OCI-LY7 (cell line): ENCODE data around the gene SPAG16.

ENCODE experiments used
- CTCF ChIP-seq: fragments of 200-600 bp; sonication (generic); conservative IDR thresholded peaks from 2 replicates; pipeline ENCODE4 v1.5.1; 2014; ENCODE audit warnings: mild to moderate bottlenecking, antibody characterized with exemption, low read length, moderate library complexity, mixed read lengths
- EZH2phosphoT487 ChIP-seq: fragments of 200-600 bp; sonication (generic); IDR thresholded peaks from 2 replicates; pipeline ENCODE4 v1.6.1; 2018; ENCODE audit warnings: low read depth, borderline replicate concordance, mild to moderate bottlenecking, mixed run types, antibody characterized with exemption, low read length, moderate library complexity, mixed read lengths

DNA sequence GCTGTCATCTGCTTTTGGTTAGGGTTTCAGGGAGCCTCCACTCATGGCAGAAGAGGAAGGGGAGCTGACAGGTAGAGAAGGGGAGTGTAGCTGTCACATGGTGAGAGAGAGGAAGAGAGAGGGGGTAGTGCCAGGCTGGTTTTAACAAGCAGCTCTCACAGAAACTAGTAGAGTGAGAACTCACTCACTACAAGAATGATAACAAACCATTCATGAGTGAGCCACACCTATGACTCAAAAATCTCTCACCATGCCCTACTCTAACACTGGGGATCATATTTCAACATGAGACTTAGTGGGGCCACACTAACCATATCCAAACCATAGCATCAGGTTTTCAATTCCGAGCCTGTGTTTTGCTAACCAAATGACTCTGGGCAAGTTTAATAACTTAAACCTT lies 851.7 kb downstream of the SPAG16 start:
- no peak for TF ChIP-seq CTCF
- no peak for TF ChIP-seq EZH2phosphoT487
